CD4-positive, alpha-beta T cell treated with Interleukin-4 for 4 hours (primary cell): ENCODE data around the gene PEX7.
"Not testable (repeated sequence)": the region's sequence is repeated elsewhere in the genome, so short reads cannot be mapped to it uniquely, and the experiment has no call there.

ENCODE experiments used
- DNase-seq: peaks from one replicate; pipeline ENCODE4 v3.0.0-alpha.2; 2020

Gene PEX7, protein sequence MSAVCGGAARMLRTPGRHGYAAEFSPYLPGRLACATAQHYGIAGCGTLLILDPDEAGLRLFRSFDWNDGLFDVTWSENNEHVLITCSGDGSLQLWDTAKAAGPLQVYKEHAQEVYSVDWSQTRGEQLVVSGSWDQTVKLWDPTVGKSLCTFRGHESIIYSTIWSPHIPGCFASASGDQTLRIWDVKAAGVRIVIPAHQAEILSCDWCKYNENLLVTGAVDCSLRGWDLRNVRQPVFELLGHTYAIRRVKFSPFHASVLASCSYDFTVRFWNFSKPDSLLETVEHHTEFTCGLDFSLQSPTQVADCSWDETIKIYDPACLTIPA

GRCh38 chr6:136822376-136823127 lies at the start of gene PEX7:
PEX7 (plus strand) TSS chr6:136822592; CDS start chr6:136822666, 74 bp downstream.
- DNase-seq = peak; percentile 94

DNA sequence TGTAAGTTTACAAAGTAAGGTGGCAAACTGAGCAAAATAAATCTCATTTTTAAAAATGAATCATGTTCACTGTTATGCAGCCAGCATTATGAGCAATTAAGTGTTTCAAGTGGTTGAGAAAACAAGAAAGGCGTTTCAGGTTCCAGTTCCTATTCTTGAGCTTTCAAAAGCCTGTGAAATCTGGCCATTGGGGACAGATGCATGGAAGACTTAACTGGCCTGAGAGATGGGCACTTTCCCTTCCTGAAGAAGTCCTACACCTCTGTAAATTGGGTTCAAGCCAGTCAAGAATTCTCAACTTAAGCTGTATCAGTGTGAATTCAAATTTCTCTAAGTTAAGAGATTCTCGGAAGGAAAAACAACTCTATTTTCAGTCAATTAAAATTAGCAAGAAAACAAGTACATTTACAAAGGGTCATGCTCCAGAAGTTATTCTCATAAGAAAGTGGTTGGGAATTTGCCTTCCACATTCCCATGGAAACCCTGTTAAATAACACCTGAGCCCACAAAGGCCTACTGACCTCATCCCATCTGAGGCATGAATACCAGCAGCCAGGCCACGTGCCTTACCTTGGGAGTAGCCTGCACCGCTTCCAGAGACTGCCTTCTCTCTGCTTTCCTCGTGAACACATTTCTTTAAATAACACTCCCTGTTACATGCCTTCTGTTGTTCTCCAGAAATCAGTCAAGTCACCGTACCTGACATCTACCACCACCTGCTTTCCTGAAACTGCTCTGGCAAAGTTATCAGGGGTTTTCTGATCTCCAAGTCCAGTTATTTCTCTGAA lies 49.5 kb upstream of the PEX7 start:
- no peak for DNase-seq

GRCh38 chr6:136773473-136773796 lies 49.0 kb upstream of the PEX7 start:
- DNase-seq = no peak

- DNase-seq = no peak
These were observed 48.0 kb upstream of the PEX7 start for GRCh38 chr6:136774228-136775041.

DNA sequence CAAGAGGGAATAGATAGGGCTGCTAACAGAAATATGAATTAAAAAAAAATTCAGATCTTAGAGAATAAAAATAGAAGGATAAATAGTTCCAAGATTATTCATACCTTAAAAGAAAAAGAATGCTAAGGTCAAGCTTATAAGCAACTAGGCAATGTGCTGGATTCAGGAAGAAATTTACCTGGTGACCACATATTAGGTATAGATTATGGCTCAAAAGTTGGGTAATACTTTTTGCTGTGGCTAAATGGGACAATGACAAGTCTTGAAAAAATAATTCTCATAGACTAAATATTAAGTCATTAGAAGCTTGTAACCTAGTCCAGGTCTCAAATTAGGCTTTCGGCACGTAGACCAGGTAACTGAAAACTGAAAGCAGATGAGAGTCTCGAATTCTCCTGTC lies 47.3 kb upstream of the PEX7 start:
- no peak for DNase-seq

- no peak for DNase-seq
These were observed 46.8 kb upstream of the PEX7 start for GRCh38 chr6:136775548-136775947.

GRCh38 chr6:136777651-136778050 lies 44.7 kb upstream of the PEX7 start:
- no peak for DNase-seq

GRCh38 chr6:136779682-136780081 lies 42.7 kb upstream of the PEX7 start:
- DNase-seq = no peak

- no peak for DNase-seq
These were observed 41.4 kb upstream of the PEX7 start for GRCh38 chr6:136780972-136781371.

- DNase-seq = peak; percentile 55
These were observed 40.2 kb upstream of the PEX7 start for GRCh38 chr6:136782021-136782770.

DNA sequence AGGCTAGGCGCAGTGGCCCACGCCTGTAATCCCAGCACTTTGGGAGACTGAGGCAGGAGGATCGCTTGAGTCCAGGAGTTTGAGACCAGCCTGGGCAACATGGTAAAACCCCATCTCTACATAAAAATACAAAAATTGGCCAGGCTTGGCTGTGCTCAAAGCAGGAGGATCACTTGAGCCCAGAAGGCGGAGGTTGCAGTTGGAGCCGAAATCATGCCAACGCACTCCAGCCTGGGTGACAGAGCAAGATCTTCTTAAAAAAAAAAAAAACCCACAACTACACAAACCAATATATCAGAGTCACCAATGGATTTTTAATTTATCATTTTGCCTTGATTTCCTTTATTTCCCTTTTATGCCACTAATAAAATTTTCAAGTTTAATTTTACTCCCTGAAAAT lies 39.4 kb upstream of the PEX7 start:
- DNase-seq = no peak

DNA sequence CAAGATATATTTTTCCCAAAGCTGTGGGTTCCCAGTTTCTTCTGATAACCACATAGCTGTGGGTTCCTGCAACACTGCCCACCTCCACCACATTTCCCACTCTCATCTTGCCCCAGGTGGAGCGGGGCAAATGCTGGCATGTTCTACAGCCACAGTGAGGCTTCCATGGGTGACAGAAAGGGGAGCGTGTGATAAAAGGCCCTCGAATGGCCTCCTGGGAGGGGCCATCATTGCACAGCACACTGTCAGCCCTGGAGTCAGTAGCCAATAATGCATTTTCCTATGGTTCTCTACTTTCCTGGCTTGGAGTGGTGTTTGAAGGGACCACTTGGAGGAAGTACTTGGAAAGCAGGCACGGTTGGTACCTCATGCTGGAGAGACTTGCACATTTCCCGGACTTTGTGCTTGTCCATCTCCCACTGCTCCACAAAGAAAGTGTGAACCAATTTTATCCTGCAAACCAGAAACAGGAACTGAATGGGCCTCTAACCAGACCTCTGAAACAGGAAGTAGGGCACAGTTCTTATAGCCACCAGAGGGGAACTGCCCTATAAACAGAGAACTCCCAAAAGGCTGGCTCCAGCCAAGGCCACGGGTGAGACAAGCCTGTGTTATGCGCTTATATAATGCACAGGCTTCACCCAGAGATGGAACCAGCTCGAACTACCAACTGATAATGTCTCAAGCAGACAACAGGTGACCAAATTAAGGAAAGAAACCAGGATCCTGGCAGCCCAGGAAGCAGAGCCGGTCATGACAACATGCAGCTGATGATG lies 38.7 kb upstream of the PEX7 start:
- DNase-seq = peak; percentile 36

GRCh38 chr6:136784271-136784664 lies 38.1 kb upstream of the PEX7 start:
- no peak for DNase-seq

DNA sequence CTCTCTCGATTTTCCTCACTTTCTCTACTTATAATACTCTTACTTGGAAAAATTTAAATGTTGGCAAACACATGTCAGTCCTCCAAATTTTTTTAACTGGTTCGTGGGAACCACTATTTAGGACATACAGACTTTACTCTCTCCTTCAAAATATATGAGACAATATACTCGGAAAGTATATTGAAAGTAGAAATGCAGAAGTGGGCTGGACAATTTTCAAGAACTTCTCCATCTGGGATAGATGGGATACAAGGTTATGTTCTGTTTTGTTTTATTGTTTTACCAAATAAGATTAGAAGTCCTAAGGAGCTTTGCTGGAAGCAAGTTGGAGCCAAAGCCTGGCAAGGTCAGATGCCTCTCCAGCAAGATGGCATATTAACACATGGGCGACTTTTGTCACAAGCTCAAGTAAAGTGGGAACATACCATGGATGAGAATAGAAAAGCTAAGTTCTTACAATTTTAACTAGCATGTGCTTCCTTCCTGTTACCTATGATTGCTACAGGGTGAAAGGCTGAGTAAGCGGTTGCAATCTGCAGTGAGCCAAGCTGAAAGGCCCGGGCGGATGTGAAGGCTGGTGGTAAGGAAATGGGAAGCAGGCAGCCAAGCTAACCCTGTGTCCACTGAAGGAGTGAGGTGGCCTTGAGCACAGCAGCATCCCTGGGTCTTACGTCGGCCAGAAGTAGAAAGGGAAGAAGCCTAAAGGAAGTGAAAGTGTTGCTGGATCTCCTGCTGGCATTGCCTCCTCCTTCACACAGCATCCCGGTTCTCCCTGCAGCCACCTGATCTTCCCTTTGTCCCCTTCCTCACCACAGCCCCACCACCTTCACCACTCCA lies 37.3 kb upstream of the PEX7 start:
- DNase-seq = peak; percentile 53

- DNase-seq = no peak
These were observed 35.7 kb upstream of the PEX7 start for GRCh38 chr6:136786658-136787057.

- DNase-seq = no peak
These were observed 34.7 kb upstream of the PEX7 start for GRCh38 chr6:136787726-136788068.

- DNase-seq = peak; percentile 84
These were observed 34.1 kb upstream of the PEX7 start for GRCh38 chr6:136788069-136788902.

DNA sequence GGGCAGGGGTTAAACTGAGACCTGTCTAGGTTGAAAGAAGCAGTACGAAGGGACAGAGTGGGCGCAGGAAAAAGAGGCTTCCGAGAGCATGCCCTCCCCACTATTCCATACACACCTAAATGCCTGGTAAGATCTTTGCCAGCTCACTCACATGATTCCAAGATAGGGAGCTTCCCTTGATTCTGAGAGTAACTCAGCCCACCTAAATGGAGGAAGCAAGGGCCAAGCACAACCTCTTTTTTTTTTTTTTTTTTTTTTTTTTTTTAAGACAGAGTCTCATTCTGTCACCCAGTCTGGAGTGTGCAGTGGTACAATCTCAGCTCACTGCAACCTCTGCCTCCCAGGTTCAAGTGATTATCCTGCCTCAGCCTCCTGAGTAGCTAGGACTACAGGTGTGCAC lies 33.0 kb upstream of the PEX7 start:
- not testable (repeated sequence) for DNase-seq
